Measurements from ENCODE around the gene SLC22A1.

The SLC22A1 gene

GRCh38 chr6:160128879-160129516 is 7.4 kb downstream of the SLC22A1 start:
- Mint-ChIP-seq H3K4me3 (no peak overlapping the region), H3K27ac (no peak overlapping the region)

DNA sequence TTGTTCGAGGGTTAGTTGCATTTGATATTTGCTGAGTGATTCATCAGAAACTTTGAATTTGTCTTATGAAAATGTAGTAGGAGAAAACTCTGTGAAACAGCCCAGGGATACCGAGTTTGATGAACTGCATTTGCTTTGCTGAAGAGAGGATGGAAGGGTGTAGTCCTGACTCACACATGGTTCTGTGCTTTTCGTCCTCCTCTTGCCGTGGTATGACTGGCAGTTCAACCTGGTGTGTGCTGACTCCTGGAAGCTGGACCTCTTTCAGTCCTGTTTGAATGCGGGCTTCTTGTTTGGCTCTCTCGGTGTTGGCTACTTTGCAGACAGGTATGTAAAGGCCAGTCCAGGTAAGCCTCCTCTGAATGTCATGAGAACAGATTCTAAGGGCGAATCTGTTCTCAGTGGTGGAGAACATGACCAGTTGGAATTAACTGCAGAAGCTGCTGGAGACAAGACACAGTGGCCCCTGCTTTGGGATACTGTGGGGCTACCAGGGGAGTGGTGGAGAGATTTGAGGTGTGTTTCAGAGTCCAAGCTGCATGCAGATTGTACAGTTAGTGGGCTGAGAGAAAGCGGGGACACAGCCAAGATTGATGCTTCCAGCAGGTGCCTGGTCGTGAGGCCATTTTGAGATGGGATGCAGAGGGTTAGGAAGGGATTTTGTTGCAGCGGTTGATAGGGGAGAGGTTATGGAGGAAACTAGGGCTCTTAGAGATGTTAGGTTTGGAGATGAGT is 8.4 kb downstream of the SLC22A1 start:
- H3K9me3 Mint-ChIP-seq: no peaks in the 10 kb centered on the region
- H3K4me1 Mint-ChIP-seq: no peaks in the 10 kb centered on the region
- H3K27me3 Mint-ChIP-seq (ENCODE audit: low read depth): peaks cover under 1% of the 10 kb centered on the region
- H3K36me3 Mint-ChIP-seq (ENCODE audit: low read depth): peaks cover 7% of the 10 kb centered on the region
- H3K27ac Mint-ChIP-seq: no peak overlapping the region
- TF ChIP-seq CTCF (IDR thresholded peaks at IDR 0.05; ENCODE audit: unreplicated experiment in 3 of 3): no peak
- no peak overlapping the region for H3K4me3 Mint-ChIP-seq

More at GRCh38 chr6:160128879-160129516, 7.4 kb downstream of the SLC22A1 start:
- no peaks in the 10 kb centered on the region for H3K4me1 Mint-ChIP-seq
- no peaks in the 10 kb centered on the region for H3K9me3 Mint-ChIP-seq
- no peak for TF ChIP-seq CTCF (IDR thresholded peaks at IDR 0.05; ENCODE audit: unreplicated experiment in 3 of 3)
- peaks cover 14% of the 10 kb centered on the region for H3K36me3 Mint-ChIP-seq (ENCODE audit: low read depth)
- H3K27me3 Mint-ChIP-seq (ENCODE audit: low read depth): no peaks in the 10 kb centered on the region

GRCh38 chr6:160130729-160131484 is 9.3 kb downstream of the SLC22A1 start:
- Mint-ChIP-seq H3K27ac (no peak overlapping the region), H3K9me3 (no peaks in the 10 kb centered on the region), H3K27me3 (ENCODE audit: low read depth) (peaks cover 4% of the 10 kb centered on the region), H3K4me3 (no peak overlapping the region), H3K36me3 (ENCODE audit: low read depth) (peaks cover 4% of the 10 kb centered on the region), H3K4me1 (no peaks in the 10 kb centered on the region)
- no peak for TF ChIP-seq CTCF (IDR thresholded peaks at IDR 0.05; ENCODE audit: unreplicated experiment in 3 of 3)

DNA sequence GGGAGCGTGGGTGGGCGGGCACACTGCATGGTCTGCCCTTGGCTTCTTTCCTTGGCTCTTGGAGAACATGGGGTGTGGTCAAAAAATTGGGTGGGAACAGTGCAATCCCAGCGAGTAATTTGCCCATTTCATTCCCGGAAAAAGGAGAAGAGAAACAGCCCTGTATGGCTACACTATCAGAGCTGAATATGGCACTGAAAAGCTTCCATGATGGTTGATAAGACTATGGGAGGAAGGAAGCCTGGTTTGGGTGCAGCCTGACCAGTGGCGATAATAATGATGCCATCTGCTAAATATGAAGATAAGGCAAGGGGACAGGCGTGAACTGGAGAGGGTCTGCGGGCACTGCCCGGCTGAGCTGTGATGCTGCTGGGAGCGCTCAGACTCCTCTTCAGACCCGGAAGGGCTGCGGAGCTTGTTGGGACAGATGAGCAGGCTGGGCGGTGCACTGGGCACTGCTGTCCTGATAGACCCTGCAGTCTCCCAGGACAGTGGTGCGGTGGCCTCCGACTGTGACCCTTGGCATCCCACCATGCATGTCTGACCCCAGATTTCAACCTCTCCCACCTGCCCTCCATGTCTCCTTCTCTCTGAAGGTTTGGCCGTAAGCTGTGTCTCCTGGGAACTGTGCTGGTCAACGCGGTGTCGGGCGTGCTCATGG is 10.2 kb downstream of the SLC22A1 start:
- no peaks in the 10 kb centered on the region for H3K4me1 Mint-ChIP-seq
- H3K9me3 Mint-ChIP-seq: no peaks in the 10 kb centered on the region
- H3K36me3 Mint-ChIP-seq (ENCODE audit: low read depth): peaks cover 4% of the 10 kb centered on the region
- H3K27me3 Mint-ChIP-seq (ENCODE audit: low read depth): peaks cover 8% of the 10 kb centered on the region
- no peak overlapping the region for H3K27ac Mint-ChIP-seq
- TF ChIP-seq CTCF (IDR thresholded peaks at IDR 0.05; ENCODE audit: unreplicated experiment in 3 of 3): no peak
- no peak overlapping the region for H3K4me3 Mint-ChIP-seq

GRCh38 chr6:160132297-160132637 is 10.7 kb downstream of the SLC22A1 start:
- Mint-ChIP-seq H3K4me1 (no peaks in the 10 kb centered on the region), H3K27ac (no peak overlapping the region), H3K9me3 (no peaks in the 10 kb centered on the region), H3K36me3 (ENCODE audit: low read depth) (peaks cover 4% of the 10 kb centered on the region), H3K4me3 (no peak overlapping the region), H3K27me3 (ENCODE audit: low read depth) (peaks cover 9% of the 10 kb centered on the region)
- no peak for TF ChIP-seq CTCF (IDR thresholded peaks at IDR 0.05; ENCODE audit: unreplicated experiment in 3 of 3)
